GM21423 (cell line): ENCODE data around the gene RSRP1.
"Not testable (repeated sequence)": the region's sequence is repeated elsewhere in the genome, so short reads cannot be mapped to it uniquely, and the experiment has no call there.

ENCODE experiments used
- ATAC-seq: cut with Tn5 transposase; IDR thresholded peaks from one replicate; pipeline ENCODE4 v1.9.1; 2021; ENCODE audit warnings: mild to moderate bottlenecking, moderate library complexity; ENCODE audit not compliant: unreplicated experiment

RSRP1 gene

GRCh38 chr1:25247024-25247828 is at the start of gene RSRP1:
Gene RSRP1, minus strand, starts transcription at chr1:25247454. Its CDS starts 491 bp downstream, at chr1:25246963.
- ATAC-seq, result peak; percentile 89

GRCh38 chr1:25296501-25296900 is 49.2 kb upstream of the RSRP1 start:
- ATAC-seq, result not testable (repeated sequence)

GRCh38 chr1:25294889-25295826 is 47.9 kb upstream of the RSRP1 start:
- not testable (repeated sequence) for ATAC-seq

- not testable (repeated sequence) for ATAC-seq
Measured at GRCh38 chr1:25293426-25293825, 46.2 kb upstream of the RSRP1 start.

GRCh38 chr1:25290043-25290442 is 42.8 kb upstream of the RSRP1 start:
- not testable (repeated sequence) for ATAC-seq

GRCh38 chr1:25288573-25289101 is 41.4 kb upstream of the RSRP1 start:
- not testable (repeated sequence) for ATAC-seq

- ATAC-seq, result not testable (repeated sequence)
Measured at GRCh38 chr1:25287164-25287563, 39.9 kb upstream of the RSRP1 start.

GRCh38 chr1:25285862-25286261 is 38.6 kb upstream of the RSRP1 start:
- ATAC-seq, result not testable (repeated sequence)

GRCh38 chr1:25279693-25280111 is 32.4 kb upstream of the RSRP1 start:
- not testable (repeated sequence) for ATAC-seq

- ATAC-seq, result not testable (repeated sequence)
Measured at GRCh38 chr1:25278790-25279189, 31.5 kb upstream of the RSRP1 start.

- not testable (repeated sequence) for ATAC-seq
Measured at GRCh38 chr1:25278358-25278757, 31.1 kb upstream of the RSRP1 start.

- ATAC-seq, result not testable (repeated sequence)
Measured at GRCh38 chr1:25277295-25277694, 30.0 kb upstream of the RSRP1 start.

GRCh38 chr1:25275648-25276047 is 28.4 kb upstream of the RSRP1 start:
- not testable (repeated sequence) for ATAC-seq

- not testable (repeated sequence) for ATAC-seq
Measured at GRCh38 chr1:25272238-25272637, 25.0 kb upstream of the RSRP1 start, which contains the start of gene RHD. Gene RHD, plus strand, starts transcription at chr1:25272509. Its CDS starts 39 bp downstream, at chr1:25272548.

GRCh38 chr1:25268143-25268760 is 21.0 kb upstream of the RSRP1 start:
- not testable (repeated sequence) for ATAC-seq

- peak; percentile 67 for ATAC-seq
Measured at GRCh38 chr1:25267288-25268142, 20.3 kb upstream of the RSRP1 start.

GRCh38 chr1:25266554-25267287 is 19.5 kb upstream of the RSRP1 start:
- peak; percentile 24 for ATAC-seq

GRCh38 chr1:25260336-25260735 is 13.1 kb upstream of the RSRP1 start:
- not testable (repeated sequence) for ATAC-seq

GRCh38 chr1:25259813-25260212 is 12.6 kb upstream of the RSRP1 start:
- ATAC-seq, result not testable (repeated sequence)
